Measurements from ENCODE around the gene SLC66A1. TPM values are rescaled to one million over a fixed set of nuclear protein-coding genes. Genes with fewer than 3 reads are reported as not detected.

SLC66A1 gene
- total and polyA plus RNA-seq, 7 experiments from 2014 or later = 1.3 to 8.4 (median 6.6) TPM

- no peak overlapping the region for H3K27ac ChIP-seq (ENCODE audit: low read depth, low read length)
- Mint-ChIP-seq H3K27me3 (no peaks in the 10 kb centered on the region), H3K27ac (peak overlapping the region in 6 of 9 donors; percentile 17 to 87 (median 65)), H3K36me3 (peaks cover 3 to 8% (median 5%) of the 10 kb centered on the region in 5 donors), H3K9me3 (no peaks in the 10 kb centered on the region), H3K4me3 (no peak overlapping the region), H3K4me1 (peaks cover 4 to 64% (median 44%) of the 10 kb centered on the region in 7 donors)
- DNase-seq (no peak), ATAC-seq (no peak)
- no peaks in the 10 kb centered on the region for H3K9me3 ChIP-seq (ENCODE audit: control insufficient read depth in 2 of 3, low read length in 3 of 3)
- H3K36me3 ChIP-seq (ENCODE audit: control insufficient read depth in 2 of 3, insufficient read depth in 3 of 3, low read length in 3 of 3) = peaks cover 0 to 68% (median 6%) of the 10 kb centered on the region in 3 experiments
- CTCF ChIA-PET = interaction anchor here (1.0 kb wide), 1 partner anchor 211 kb away, joined by 3 read pairs; no protein-coding TSS in a partner anchor
- no peaks in the 10 kb centered on the region for H3K4me1 ChIP-seq (ENCODE audit: control insufficient read depth in 2 of 2, insufficient read depth in 2 of 2, low read length in 2 of 2)
- no peaks in the 10 kb centered on the region for H3K27me3 ChIP-seq (ENCODE audit: control insufficient read depth in 2 of 2, insufficient read depth in 2 of 2, low read length in 2 of 2)
- H3K4me3 ChIP-seq (ENCODE audit: low read length) = no peak overlapping the region
- intact Hi-C loops (cut with micrococcal nuclease) = no loop called here
- POLR2A ChIA-PET = interaction anchor here (0.7 kb wide), 1 partner anchor 35 kb away, joined by 5 read pairs; no protein-coding TSS in a partner anchor
Measured at GRCh38 chr1:19371226-19372135, 59.4 kb downstream of the SLC66A1 start.

DNA sequence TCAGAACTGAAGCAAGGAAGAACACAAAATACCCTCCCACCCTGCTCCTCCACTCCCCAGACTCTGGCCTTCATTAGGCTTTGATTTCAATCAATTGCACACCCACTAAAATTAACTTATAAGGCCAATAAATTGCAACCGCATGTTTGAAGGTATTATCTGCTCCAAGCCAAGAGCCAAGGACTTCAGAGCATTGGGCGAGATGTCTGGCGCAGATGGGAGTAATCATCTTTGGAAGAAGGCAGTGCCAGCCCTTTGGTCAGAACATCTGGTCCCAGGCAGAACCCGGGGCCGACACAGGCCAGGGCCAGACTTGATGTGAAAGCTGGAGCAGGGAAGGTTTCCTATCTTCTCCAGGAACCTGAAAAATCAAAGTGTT is 60.0 kb downstream of the SLC66A1 start:
- no peak for DNase-seq
- Mint-ChIP-seq H3K4me1 (peaks cover 0 to 57% (median 43%) of the 10 kb centered on the region in 7 donors), H3K27ac (peak overlapping the region in 3 of 9 donors; percentile 6 to 62 (median 36)), H3K4me3 (no peak overlapping the region), H3K36me3 (peaks cover 5 to 13% (median 9%) of the 10 kb centered on the region in 5 donors), H3K27me3 (no peaks in the 10 kb centered on the region), H3K9me3 (no peaks in the 10 kb centered on the region)
- H3K4me1 ChIP-seq (ENCODE audit: control insufficient read depth in 2 of 2, insufficient read depth in 2 of 2, low read length in 2 of 2) = no peaks in the 10 kb centered on the region
- H3K9me3 ChIP-seq (ENCODE audit: control insufficient read depth in 2 of 3, low read length in 3 of 3) = no peaks in the 10 kb centered on the region
- H3K27ac ChIP-seq (ENCODE audit: low read depth, low read length) = no peak overlapping the region
- peaks cover under 1 to 73% (median 10%) of the 10 kb centered on the region in 3 experiments for H3K36me3 ChIP-seq (ENCODE audit: control insufficient read depth in 2 of 3, insufficient read depth in 3 of 3, low read length in 3 of 3)
- H3K4me3 ChIP-seq (ENCODE audit: low read length) = no peak overlapping the region
- CTCF ChIA-PET = interaction anchor here (1.0 kb wide), 1 partner anchor 210 kb away, joined by 3 read pairs; no protein-coding TSS in a partner anchor
- POLR2A ChIA-PET = interaction anchor here (0.7 kb wide), 1 partner anchor 34 kb away, joined by 5 read pairs; no protein-coding TSS in a partner anchor
- ATAC-seq = no peak
- intact Hi-C loops (cut with micrococcal nuclease) = no loop called here
- H3K27me3 ChIP-seq (ENCODE audit: control insufficient read depth in 2 of 2, insufficient read depth in 2 of 2, low read length in 2 of 2) = no peaks in the 10 kb centered on the region

GRCh38 chr1:19372602-19373001 is 60.5 kb downstream of the SLC66A1 start:
- peaks cover 5 to 73% (median 13%) of the 10 kb centered on the region in 3 experiments for H3K36me3 ChIP-seq (ENCODE audit: control insufficient read depth in 2 of 3, insufficient read depth in 3 of 3, low read length in 3 of 3)
- Mint-ChIP-seq H3K27me3 (no peaks in the 10 kb centered on the region), H3K4me3 (no peak overlapping the region), H3K36me3 (peaks cover 5 to 16% (median 12%) of the 10 kb centered on the region in 5 donors), H3K4me1 (peaks cover 0 to 53% (median 41%) of the 10 kb centered on the region in 7 donors), H3K27ac (peak overlapping the region in 3 of 9 donors; percentile 6 to 62 (median 59)), H3K9me3 (no peaks in the 10 kb centered on the region)
- H3K4me3 ChIP-seq (ENCODE audit: low read length) = no peak overlapping the region
- ATAC-seq (no peak), DNase-seq (no peak)
- CTCF ChIA-PET = interaction anchor here (1.0 kb wide), 1 partner anchor 210 kb away, joined by 3 read pairs; no protein-coding TSS in a partner anchor
- intact Hi-C loops (cut with micrococcal nuclease) = no loop called here
- H3K4me1 ChIP-seq (ENCODE audit: control insufficient read depth in 2 of 2, insufficient read depth in 2 of 2, low read length in 2 of 2) = no peaks in the 10 kb centered on the region
- no peaks in the 10 kb centered on the region for H3K27me3 ChIP-seq (ENCODE audit: control insufficient read depth in 2 of 2, insufficient read depth in 2 of 2, low read length in 2 of 2)
- no peaks in the 10 kb centered on the region for H3K9me3 ChIP-seq (ENCODE audit: control insufficient read depth in 2 of 3, low read length in 3 of 3)
- no peak overlapping the region for H3K27ac ChIP-seq (ENCODE audit: low read depth, low read length)
- POLR2A ChIA-PET = interaction anchor here (0.7 kb wide), 1 partner anchor 34 kb away, joined by 5 read pairs; no protein-coding TSS in a partner anchor

DNA sequence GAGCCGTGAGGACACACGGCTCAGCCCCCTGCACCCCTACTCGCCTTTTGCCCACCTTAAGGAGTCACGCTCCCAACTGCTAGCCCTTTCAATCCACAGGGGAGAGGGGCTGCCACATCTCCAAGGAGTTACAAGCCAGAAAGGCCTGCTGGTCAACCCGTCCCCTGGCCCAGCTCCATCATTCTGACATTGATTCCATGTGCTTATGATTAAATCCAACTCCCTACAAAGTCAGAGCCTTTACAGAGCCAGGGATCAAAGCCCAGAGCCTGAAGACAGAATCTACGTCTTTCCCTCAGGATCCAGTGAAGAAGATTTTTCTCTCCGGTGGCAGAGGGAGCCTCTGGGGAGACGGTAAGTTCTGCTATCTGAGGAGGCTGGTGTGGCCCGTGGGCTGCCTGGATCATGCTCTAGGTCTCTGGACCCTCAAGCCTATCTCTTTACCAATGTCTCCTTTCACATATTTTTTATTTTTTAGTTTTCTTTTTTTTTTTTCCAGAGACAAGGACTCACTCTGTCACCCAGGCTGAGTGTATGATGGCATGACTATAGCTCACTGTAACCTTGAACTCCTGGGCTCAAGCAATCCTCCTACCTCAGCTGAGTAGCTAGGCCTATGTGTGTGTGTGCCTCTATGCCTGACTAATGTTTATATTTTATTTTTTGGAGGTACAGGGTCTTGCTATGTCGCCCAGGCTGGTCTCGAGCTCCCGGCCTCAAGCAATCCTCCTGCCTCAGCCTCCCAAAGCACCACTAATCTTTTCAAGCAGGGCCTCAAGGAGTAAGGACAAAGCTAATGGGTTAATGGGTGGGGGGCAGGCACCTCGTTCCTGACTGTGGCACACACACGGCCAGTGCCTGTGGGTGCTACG is 61.3 kb downstream of the SLC66A1 start:
- intact Hi-C loops (cut with micrococcal nuclease) = no loop called here
- no peaks in the 10 kb centered on the region for H3K27me3 ChIP-seq (ENCODE audit: control insufficient read depth in 2 of 2, insufficient read depth in 2 of 2, low read length in 2 of 2)
- DNase-seq (no peak), ATAC-seq (no peak)
- H3K9me3 ChIP-seq (ENCODE audit: control insufficient read depth in 2 of 3, low read length in 3 of 3) = no peaks in the 10 kb centered on the region
- H3K4me1 Mint-ChIP-seq = peaks cover 0 to 55% (median 47%) of the 10 kb centered on the region in 7 donors
- no peak overlapping the region for H3K27ac ChIP-seq (ENCODE audit: low read depth, low read length)
- H3K4me3 Mint-ChIP-seq = no peak overlapping the region
- peaks cover 9 to 24% (median 20%) of the 10 kb centered on the region in 5 donors for H3K36me3 Mint-ChIP-seq
- no peak overlapping the region for H3K4me3 ChIP-seq (ENCODE audit: low read length)
- CTCF ChIA-PET = interaction anchor here (1.0 kb wide), 1 partner anchor 209 kb away, joined by 4 read pairs; no protein-coding TSS in a partner anchor
- POLR2A ChIA-PET = interaction anchor here (0.6 kb wide), 1 partner anchor 192 kb away, joined by 3 read pairs; no protein-coding TSS in a partner anchor
- peaks cover 13 to 81% (median 21%) of the 10 kb centered on the region in 3 experiments for H3K36me3 ChIP-seq (ENCODE audit: control insufficient read depth in 2 of 3, insufficient read depth in 3 of 3, low read length in 3 of 3)
- H3K27me3 Mint-ChIP-seq = no peaks in the 10 kb centered on the region
- H3K27ac Mint-ChIP-seq = peak overlapping the region in 1 of 9 donors; percentile 25
- no peaks in the 10 kb centered on the region for H3K9me3 Mint-ChIP-seq
- no peaks in the 10 kb centered on the region for H3K4me1 ChIP-seq (ENCODE audit: control insufficient read depth in 2 of 2, insufficient read depth in 2 of 2, low read length in 2 of 2)

DNA sequence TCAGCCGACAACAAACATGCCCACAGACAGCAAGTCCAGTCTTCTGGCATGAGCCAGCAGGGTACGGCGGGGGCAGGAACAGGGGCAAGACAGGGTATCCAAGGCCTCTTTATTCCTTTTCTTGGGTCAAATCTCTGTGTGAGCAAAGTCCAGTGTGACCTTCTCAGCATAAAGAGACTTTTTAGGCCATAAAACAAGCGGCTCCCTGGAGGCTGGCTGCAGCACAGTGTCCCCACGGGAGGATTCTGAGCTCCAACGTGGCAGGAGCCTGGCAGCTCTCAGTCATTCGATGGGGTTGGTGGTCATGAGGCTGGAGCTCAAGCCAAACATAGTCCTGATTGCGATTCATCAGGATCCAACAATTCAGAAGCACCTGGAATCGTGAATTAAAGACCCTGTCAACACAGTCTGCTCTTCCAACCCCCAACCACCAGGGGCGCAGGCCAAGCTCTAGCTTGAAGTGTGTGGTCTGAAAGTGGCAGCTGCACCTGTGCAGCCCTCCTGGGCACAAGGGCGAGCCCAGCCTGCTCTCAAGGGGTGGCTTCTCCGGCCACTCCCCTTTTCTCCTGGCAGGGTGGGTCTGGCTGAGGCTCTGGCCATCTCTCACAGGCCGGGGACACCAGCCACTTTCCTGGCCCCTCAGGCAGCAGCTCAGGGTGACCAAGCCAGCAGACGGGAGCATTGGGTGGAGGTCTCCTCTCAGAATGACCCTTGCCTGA is 62.1 kb downstream of the SLC66A1 start:
- Mint-ChIP-seq H3K27ac (peak overlapping the region in 4 of 9 donors; percentile 21 to 43 (median 35)), H3K27me3 (no peaks in the 10 kb centered on the region), H3K36me3 (peaks cover 9 to 26% (median 20%) of the 10 kb centered on the region in 5 donors), H3K9me3 (no peaks in the 10 kb centered on the region), H3K4me1 (peaks cover 0 to 48% (median 42%) of the 10 kb centered on the region in 7 donors), H3K4me3 (no peak overlapping the region)
- H3K4me1 ChIP-seq (ENCODE audit: control insufficient read depth in 2 of 2, insufficient read depth in 2 of 2, low read length in 2 of 2) = no peaks in the 10 kb centered on the region
- no peak for ATAC-seq
- H3K36me3 ChIP-seq (ENCODE audit: control insufficient read depth in 2 of 3, insufficient read depth in 3 of 3, low read length in 3 of 3) = peaks cover 15 to 81% (median 22%) of the 10 kb centered on the region in 3 experiments
- CTCF ChIA-PET = interaction anchor here (0.6 to 1.0 kb wide), 3 partner anchors 33 to 223 kb away, joined by 3 to 4 read pairs (median 4); no protein-coding TSS in a partner anchor
- POLR2A ChIA-PET = no interaction called here
- intact Hi-C loops (cut with micrococcal nuclease) = no loop called here
- no peak overlapping the region for H3K27ac ChIP-seq (ENCODE audit: low read depth, low read length)
- H3K27me3 ChIP-seq (ENCODE audit: control insufficient read depth in 2 of 2, insufficient read depth in 2 of 2, low read length in 2 of 2) = no peaks in the 10 kb centered on the region
- no peak overlapping the region for H3K4me3 ChIP-seq (ENCODE audit: low read length)
- DNase-seq = no peak
- H3K9me3 ChIP-seq (ENCODE audit: control insufficient read depth in 2 of 3, low read length in 3 of 3) = no peaks in the 10 kb centered on the region
